BLaER1 (cell line): ENCODE results near the gene BLOC1S5.

ENCODE experiments used
- H3K27ac ChIP-seq: shearing (Covaris generic); formaldehyde crosslinking; 2 replicates; pipeline ENCODE4 v1.8.1; 2022
- H3K27me3 ChIP-seq: shearing (Covaris generic); formaldehyde crosslinking; 2 replicates; pipeline ENCODE4 v1.8.1; 2022
- H3K36me3 ChIP-seq: shearing (Covaris generic); formaldehyde crosslinking; 2 replicates; pipeline ENCODE4 v1.8.1; 2022
- H3K4me1 ChIP-seq: shearing (Covaris generic); formaldehyde crosslinking; 2 replicates; pipeline ENCODE4 v1.8.1; 2022
- H3K4me2 ChIP-seq: shearing (Covaris generic); formaldehyde crosslinking; 2 replicates; pipeline ENCODE4 v1.8.1; 2022
- H3K4me3 ChIP-seq: shearing (Covaris generic); formaldehyde crosslinking; 2 replicates; pipeline ENCODE4 v1.8.1; 2022
- H3K9ac ChIP-seq: shearing (Covaris generic); formaldehyde crosslinking; 2 replicates; pipeline ENCODE4 v1.8.1; 2022
- H3K9me3 ChIP-seq: shearing (Covaris generic); formaldehyde crosslinking; 2 replicates; pipeline ENCODE4 v1.8.1; 2022
- H4K20me1 ChIP-seq: shearing (Covaris generic); formaldehyde crosslinking; 2 replicates; pipeline ENCODE4 v1.8.1; 2022
- Cebpa-rat ChIP-seq: shearing (Covaris generic); IDR thresholded peaks from 2 replicates; pipeline ENCODE4 v1.8.1; 2022

The BLOC1S5 gene

GRCh38 chr6:8082954-8083858 lies 19.0 kb upstream of the BLOC1S5 start:
- Histone ChIP-seq H3K36me3 (peaks cover 73% of the 10 kb centered on the region), H3K27me3 (no peaks in the 10 kb centered on the region), H3K4me2 (no peak overlapping the region), H3K9ac (no peak overlapping the region), H3K27ac (no peak overlapping the region), H3K9me3 (peaks cover 2% of the 10 kb centered on the region), H3K4me3 (no peak overlapping the region), H3K4me1 (peaks cover 6% of the 10 kb centered on the region; the same call in 1 of the 2 replicates), H4K20me1 (no peaks in the 10 kb centered on the region)
- no peak for TF ChIP-seq Cebpa-rat

GRCh38 chr6:8082572-8082953 lies 18.4 kb upstream of the BLOC1S5 start:
- no peaks in the 10 kb centered on the region for H3K27me3 ChIP-seq
- H3K4me2 ChIP-seq, result no peak overlapping the region
- H3K4me1 ChIP-seq, result peaks cover 11% of the 10 kb centered on the region
- H4K20me1 ChIP-seq, result no peaks in the 10 kb centered on the region
- H3K36me3 ChIP-seq, result peaks cover 72% of the 10 kb centered on the region
- H3K9me3 ChIP-seq, result no peaks in the 10 kb centered on the region
- H3K4me3 ChIP-seq, result no peak overlapping the region
- H3K27ac ChIP-seq, result no peak overlapping the region
- no peak for TF ChIP-seq Cebpa-rat
- no peak overlapping the region for H3K9ac ChIP-seq

GRCh38 chr6:8080362-8081151 lies 16.4 kb upstream of the BLOC1S5 start:
- no peaks in the 10 kb centered on the region for H3K27me3 ChIP-seq
- no peak for TF ChIP-seq Cebpa-rat
- H3K4me2 ChIP-seq, result no peak overlapping the region
- H3K4me3 ChIP-seq, result no peak overlapping the region
- peaks cover 59% of the 10 kb centered on the region for H3K36me3 ChIP-seq
- H3K9me3 ChIP-seq, result no peaks in the 10 kb centered on the region
- peaks cover 31% of the 10 kb centered on the region for H3K4me1 ChIP-seq
- H3K9ac ChIP-seq, result no peak overlapping the region
- H4K20me1 ChIP-seq, result no peaks in the 10 kb centered on the region
- no peak overlapping the region for H3K27ac ChIP-seq

- no peak overlapping the region for H3K4me2 ChIP-seq
- no peaks in the 10 kb centered on the region for H4K20me1 ChIP-seq
- no peak overlapping the region for H3K27ac ChIP-seq
- TF ChIP-seq Cebpa-rat, result no peak
- H3K4me1 ChIP-seq, result peaks cover 46% of the 10 kb centered on the region
- no peak overlapping the region for H3K4me3 ChIP-seq
- no peaks in the 10 kb centered on the region for H3K9me3 ChIP-seq
- H3K36me3 ChIP-seq, result peaks cover 46% of the 10 kb centered on the region
- no peak overlapping the region for H3K9ac ChIP-seq
- H3K27me3 ChIP-seq, result no peaks in the 10 kb centered on the region
These were observed 14.9 kb upstream of the BLOC1S5 start for GRCh38 chr6:8079126-8079525.

- H3K9ac ChIP-seq, result no peak overlapping the region
- 0 out of 2 replicates have a peak overlapping the region, but pooled peaks have one; percentile 11 for H3K4me2 ChIP-seq
- H3K9me3 ChIP-seq, result no peaks in the 10 kb centered on the region
- H3K36me3 ChIP-seq, result peaks cover 34% of the 10 kb centered on the region
- H4K20me1 ChIP-seq, result no peaks in the 10 kb centered on the region
- TF ChIP-seq Cebpa-rat, result no peak
- H3K27ac ChIP-seq, result peak overlapping the region; percentile 37; the same call in 1 of the 2 replicates
- H3K4me1 ChIP-seq, result peaks cover 47% of the 10 kb centered on the region
- no peak overlapping the region for H3K4me3 ChIP-seq
- H3K27me3 ChIP-seq, result no peaks in the 10 kb centered on the region
These were observed 13.8 kb upstream of the BLOC1S5 start for GRCh38 chr6:8077991-8078390.

- TF ChIP-seq Cebpa-rat, result no peak
- no peaks in the 10 kb centered on the region for H4K20me1 ChIP-seq
- H3K27ac ChIP-seq, result peak overlapping the region; percentile 82
- peak overlapping the region; percentile 74 for H3K4me2 ChIP-seq
- peaks cover 25% of the 10 kb centered on the region for H3K36me3 ChIP-seq
- H3K9me3 ChIP-seq, result no peaks in the 10 kb centered on the region
- no peaks in the 10 kb centered on the region for H3K27me3 ChIP-seq
- peak overlapping the region; percentile 53; the same call in 1 of the 2 replicates for H3K4me3 ChIP-seq
- peaks cover 44% of the 10 kb centered on the region for H3K4me1 ChIP-seq
- H3K9ac ChIP-seq, result peak overlapping the region; percentile 46; the same call in 1 of the 2 replicates
These were observed 11.5 kb upstream of the BLOC1S5 start for GRCh38 chr6:8075704-8076103.

GRCh38 chr6:8075185-8075584 lies 11.0 kb upstream of the BLOC1S5 start:
- Histone ChIP-seq H3K9me3 (no peaks in the 10 kb centered on the region), H3K27ac (peak overlapping the region; percentile 82), H3K4me2 (peak overlapping the region; percentile 74), H4K20me1 (no peaks in the 10 kb centered on the region), H3K36me3 (peaks cover 20% of the 10 kb centered on the region), H3K4me1 (peaks cover 44% of the 10 kb centered on the region), H3K4me3 (peak overlapping the region; percentile 53; the same call in 1 of the 2 replicates), H3K27me3 (no peaks in the 10 kb centered on the region), H3K9ac (peak overlapping the region; percentile 46; the same call in 1 of the 2 replicates)
- no peak for TF ChIP-seq Cebpa-rat

GRCh38 chr6:8074213-8074612 lies 10.0 kb upstream of the BLOC1S5 start:
- Histone ChIP-seq H3K27me3 (no peaks in the 10 kb centered on the region), H3K9me3 (no peaks in the 10 kb centered on the region), H3K36me3 (peaks cover 15% of the 10 kb centered on the region), H3K4me3 (no peak overlapping the region), H4K20me1 (no peaks in the 10 kb centered on the region), H3K9ac (no peak overlapping the region), H3K4me2 (peak overlapping the region; percentile 74), H3K4me1 (peaks cover 44% of the 10 kb centered on the region), H3K27ac (peak overlapping the region; percentile 82)
- no peak for TF ChIP-seq Cebpa-rat

GRCh38 chr6:8073758-8074157 lies 9.6 kb upstream of the BLOC1S5 start:
- no peaks in the 10 kb centered on the region for H4K20me1 ChIP-seq
- H3K27me3 ChIP-seq, result no peaks in the 10 kb centered on the region
- no peak for TF ChIP-seq Cebpa-rat
- no peak overlapping the region for H3K4me3 ChIP-seq
- no peaks in the 10 kb centered on the region for H3K9me3 ChIP-seq
- peak overlapping the region; percentile 74 for H3K4me2 ChIP-seq
- no peak overlapping the region for H3K9ac ChIP-seq
- 0 out of 2 replicates have a peak overlapping the region, but pooled peaks have one; percentile 82 for H3K27ac ChIP-seq
- H3K4me1 ChIP-seq, result peaks cover 44% of the 10 kb centered on the region
- H3K36me3 ChIP-seq, result peaks cover 15% of the 10 kb centered on the region
